HG03442 (cell line): ENCODE data around the gene CELF4.

Source experiments
- ATAC-seq: cut with Tn5 transposase; IDR thresholded peaks from one replicate; pipeline ENCODE4 v1.9.1; 2021; ENCODE audit warnings: mild to moderate bottlenecking, moderate library complexity; ENCODE audit not compliant: unreplicated experiment

Gene CELF4

GRCh38 chr18:37246779-37247340 lies 318.7 kb downstream of the CELF4 start:
- ATAC-seq = no peak

DNA sequence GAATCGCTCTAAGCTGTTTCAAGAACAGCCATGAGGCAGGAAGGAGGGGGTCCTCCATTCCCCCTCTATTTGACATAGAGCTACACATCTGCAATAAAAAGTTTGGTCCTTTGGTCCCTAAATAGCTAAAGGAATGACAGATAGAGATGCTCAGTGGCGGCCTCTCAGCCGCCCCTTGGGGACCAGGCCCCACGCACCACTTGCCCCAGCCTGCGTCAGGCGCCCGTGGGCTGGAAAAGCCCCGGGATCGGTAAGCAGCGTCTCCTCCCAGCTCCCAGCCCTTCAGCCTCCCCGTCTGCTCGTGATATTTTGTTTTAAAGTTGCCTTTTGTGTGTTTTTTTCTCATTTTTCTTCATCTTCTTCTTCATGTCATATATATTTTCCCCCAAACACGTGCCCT lies 321.0 kb downstream of the CELF4 start:
- no peak for ATAC-seq

DNA sequence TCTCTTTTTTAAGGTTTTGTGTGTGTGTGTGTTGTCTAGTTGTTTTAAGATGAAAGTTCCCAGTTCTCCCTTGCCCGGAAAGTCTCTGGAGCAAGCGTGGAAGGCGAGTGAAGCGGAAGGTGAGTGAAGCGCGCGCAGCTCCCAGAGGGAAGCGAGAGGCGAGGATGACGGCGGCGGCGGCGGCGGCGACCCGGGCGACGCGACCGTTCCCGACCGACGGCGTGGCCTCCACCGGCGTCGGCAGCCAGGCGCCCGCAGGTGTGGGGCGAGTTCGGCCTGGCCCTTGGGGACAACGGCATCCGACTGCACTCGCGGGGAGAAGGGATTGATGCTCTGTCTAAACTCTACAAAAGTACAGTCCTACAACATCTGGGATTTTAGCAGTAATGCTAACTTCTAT lies 321.9 kb downstream of the CELF4 start:
- no peak for ATAC-seq

DNA sequence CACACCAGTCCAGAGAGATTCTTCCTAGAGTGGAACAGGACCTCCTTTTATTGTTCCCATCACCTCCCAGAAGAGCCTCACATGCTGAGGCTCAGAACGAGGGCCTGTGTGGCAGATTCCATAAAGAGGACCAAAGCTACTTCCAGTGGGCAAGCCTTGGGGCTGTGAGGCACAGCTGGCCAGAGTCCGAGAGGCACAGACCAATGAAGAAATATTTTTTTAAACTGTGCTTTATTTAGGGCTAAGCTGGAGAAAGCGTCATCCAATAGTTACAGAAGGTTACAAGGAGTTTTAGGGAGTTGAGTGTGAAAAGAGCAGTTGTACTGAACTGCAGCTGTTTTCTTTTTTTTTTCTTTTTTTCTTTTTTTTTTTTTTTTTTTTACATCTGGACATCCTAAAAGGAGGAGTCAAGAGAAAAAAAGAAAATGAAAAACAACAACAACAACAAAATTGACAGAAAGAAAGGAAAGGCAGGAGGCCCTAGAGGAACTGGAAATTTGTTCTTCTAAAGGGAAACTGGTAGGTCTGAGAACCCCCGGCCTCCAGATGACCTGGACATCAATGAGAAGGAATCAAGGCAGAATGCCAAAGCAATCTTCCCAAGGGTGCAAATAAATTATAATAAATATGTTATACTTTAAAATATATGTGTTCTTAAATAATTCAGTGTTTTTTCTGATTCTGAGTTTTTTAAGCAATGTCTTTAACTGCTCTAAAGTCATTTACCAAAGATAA lies 322.6 kb downstream of the CELF4 start:
- no peak for ATAC-seq

- ATAC-seq = no peak
These were observed 323.5 kb downstream of the CELF4 start for GRCh38 chr18:37242091-37242490.

- no peak for ATAC-seq
These were observed 327.1 kb downstream of the CELF4 start for GRCh38 chr18:37238282-37239108.

- ATAC-seq = no peak
These were observed 330.0 kb downstream of the CELF4 start for GRCh38 chr18:37235583-37235982.

- no peak for ATAC-seq
These were observed 334.3 kb downstream of the CELF4 start for GRCh38 chr18:37231251-37231650.

GRCh38 chr18:37230768-37231167 lies 334.8 kb downstream of the CELF4 start:
- no peak for ATAC-seq

DNA sequence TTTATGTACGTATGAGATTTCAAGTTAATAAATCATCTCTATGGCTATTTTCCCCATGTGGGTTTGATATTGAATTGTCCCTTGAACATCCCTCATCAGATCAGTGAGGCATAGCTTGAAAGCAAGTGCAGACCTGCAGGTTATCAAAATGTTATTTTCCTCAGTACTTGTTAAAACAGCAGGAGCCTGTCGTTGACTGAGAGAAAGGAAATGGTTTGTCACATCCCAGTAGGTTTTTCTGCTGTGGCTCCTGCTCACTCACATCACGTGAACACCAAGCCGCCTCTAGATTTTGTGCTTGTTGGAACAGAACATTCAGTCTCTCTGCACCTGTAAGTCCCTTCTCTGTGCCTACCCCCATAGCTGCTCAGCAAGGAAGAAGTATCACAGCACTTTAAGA lies 340.3 kb downstream of the CELF4 start:
- ATAC-seq = no peak

DNA sequence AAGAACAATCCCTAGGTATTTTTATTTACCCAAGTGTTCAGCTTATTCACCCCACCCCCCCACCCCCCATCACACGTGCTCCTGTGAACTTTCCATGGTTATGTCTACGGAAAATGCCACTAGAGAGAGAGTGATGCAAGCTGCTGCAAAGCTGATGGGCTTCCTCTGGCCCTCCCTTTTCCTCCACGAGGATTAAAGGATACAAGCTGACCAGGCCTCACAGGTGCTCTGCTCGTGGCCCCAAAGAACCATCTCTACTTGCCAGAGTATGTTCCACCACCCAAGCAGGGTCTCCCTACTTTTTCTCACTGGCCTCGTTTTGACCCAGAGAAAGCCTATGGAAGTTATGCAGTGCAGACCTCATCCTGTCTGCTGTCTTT lies 342.6 kb downstream of the CELF4 start:
- no peak for ATAC-seq

DNA sequence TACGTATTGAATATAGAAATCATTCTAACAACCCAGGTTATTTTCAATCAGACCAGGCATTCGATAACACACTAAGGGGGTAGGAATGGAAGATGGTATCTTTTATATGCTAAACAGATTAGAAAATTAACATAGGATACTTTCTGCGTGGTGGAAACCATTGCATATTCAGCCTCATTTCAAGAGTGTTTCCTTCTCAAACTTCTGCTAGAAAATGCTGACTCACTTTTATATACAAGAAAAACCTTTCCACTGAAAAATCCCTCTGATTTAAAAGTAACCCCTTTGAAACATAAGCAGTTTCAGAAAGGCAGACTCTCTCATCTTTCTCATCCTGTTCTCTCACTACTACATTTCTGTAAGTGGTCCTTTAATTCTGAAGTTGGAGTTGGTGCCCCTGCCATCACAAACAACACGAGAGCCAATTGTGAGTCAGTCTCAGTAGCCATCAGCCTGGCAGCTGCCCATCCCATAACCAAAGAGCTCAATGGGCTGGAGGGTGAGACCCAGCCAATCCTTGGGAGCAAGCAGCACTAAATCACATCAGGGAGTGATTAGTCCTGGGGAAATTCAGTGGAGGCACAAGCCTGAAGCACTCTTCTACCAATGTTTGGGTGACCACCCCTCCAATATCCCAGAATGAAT lies 343.1 kb downstream of the CELF4 start:
- no peak for ATAC-seq

- ATAC-seq = no peak
These were observed 346.3 kb downstream of the CELF4 start for GRCh38 chr18:37219257-37219656.

DNA sequence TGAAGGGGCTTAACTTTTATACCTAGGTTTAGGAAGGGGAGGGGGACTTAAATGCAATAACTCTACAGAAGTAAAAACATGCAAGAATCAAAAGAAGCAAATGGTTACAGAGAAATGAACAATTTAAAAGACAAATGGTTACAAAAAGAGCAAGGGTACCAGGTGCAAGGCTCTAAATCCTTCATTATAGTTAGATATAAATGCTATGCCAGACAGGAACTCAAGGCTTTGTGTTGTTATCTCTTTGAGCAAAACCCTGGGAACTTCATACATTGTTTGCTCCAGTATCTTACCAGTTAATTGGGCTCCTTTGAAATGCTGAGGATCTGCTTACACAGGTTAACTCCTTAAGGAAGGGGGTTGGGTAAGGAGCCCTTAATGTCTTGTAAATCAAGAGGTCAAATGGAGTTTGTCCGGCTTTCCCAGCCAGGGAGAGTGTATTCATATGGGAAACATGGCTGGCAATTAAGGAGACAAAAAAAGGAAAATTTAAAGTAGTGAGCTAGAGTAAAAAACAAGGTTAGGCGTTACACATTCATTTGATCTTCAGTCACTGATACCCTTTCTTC lies 347.5 kb downstream of the CELF4 start:
- no peak for ATAC-seq

DNA sequence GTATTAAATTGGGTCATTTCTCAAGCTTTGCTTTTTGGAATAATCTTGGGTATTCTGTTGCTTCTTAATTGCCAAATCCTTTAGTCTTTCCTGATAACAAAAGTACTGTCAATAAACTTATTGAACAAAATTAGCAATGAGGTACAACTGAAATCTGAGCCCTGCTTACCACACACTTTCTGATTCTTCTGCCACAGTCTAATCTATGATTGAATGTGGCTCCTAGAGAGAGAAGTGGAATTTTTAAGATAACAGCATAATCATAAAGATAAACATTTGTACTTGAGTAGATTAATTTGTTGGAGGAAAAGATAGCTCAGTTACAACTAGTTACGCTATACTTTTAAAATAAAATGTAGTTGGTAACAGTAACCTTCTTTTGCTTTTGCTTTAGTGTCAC lies 354.8 kb downstream of the CELF4 start:
- no peak for ATAC-seq

DNA sequence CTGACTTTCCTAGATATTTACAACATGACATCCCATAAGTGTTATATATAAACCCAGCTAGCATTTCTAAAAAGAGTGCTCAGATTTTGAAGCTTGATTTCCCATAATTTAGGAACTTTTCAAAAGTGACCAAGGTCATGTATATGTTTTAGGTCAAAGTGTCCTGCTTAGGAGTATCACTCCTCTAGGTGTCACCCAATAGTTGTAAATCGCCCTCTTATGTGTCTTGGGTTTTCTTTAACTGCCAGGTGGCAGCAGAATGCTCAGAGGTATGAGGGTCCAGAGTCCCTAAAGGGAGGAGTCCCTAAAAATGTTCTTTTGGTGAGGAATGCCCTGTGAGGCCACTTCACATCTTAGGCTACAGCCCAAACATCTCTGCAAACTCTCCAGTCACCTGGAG lies 358.3 kb downstream of the CELF4 start:
- no peak for ATAC-seq

DNA sequence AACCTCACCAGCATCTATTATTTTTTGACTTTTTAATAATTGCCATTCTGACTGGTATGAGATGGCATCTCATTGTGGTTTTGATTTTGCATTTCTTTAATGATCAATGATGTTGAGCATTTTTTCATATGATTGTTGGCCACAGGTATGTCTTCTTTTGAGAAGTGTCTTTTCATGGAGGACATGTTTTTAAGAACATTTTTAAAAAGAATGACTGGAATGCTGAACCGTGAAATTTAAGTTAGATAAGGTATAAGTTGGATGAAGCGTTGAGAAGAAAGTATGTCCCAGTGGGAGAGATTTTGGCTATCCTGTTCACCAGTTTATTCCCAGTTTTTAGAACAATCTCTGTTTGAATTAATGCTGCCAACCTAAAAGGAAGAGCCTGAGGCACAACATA lies 365.9 kb downstream of the CELF4 start:
- ATAC-seq = no peak
